ENCODE results near the gene NABP1.

Gene NABP1

GRCh38 chr2:191645032-191645431 is 32.9 kb upstream of the NABP1 start:
- H3K9me3 ChIP-seq: no peaks in the 10 kb centered on the region
- no peaks in the 10 kb centered on the region for H3K36me3 ChIP-seq
- no peaks in the 10 kb centered on the region for H3K27me3 ChIP-seq
- peaks cover 18 to 22% of the 10 kb centered on the region in 2 experiments for H3K4me1 ChIP-seq (ENCODE audit: control insufficient read depth in 1 of 2, insufficient read depth in 1 of 2, low read depth in 1 of 2, low read length in 1 of 2)
- H3K27ac ChIP-seq: peak overlapping the region; percentile 78
- no peak overlapping the region for H3K4me3 ChIP-seq (ENCODE audit: low read depth in 1 of 2, low read length in 1 of 2)
- no peak for TF ChIP-seq CTCF (IDR thresholded peaks at IDR 0.05)

- no peaks in the 10 kb centered on the region for H3K36me3 ChIP-seq
- no peaks in the 10 kb centered on the region for H3K9me3 ChIP-seq
- no peak for TF ChIP-seq CTCF (IDR thresholded peaks at IDR 0.05)
- peak overlapping the region in 1 of 2 experiments; percentile 32 for H3K4me3 ChIP-seq (ENCODE audit: low read depth in 1 of 2, low read length in 1 of 2)
- H3K27me3 ChIP-seq: no peaks in the 10 kb centered on the region
- peak overlapping the region; percentile 78 for H3K27ac ChIP-seq
- H3K4me1 ChIP-seq (ENCODE audit: control insufficient read depth in 1 of 2, insufficient read depth in 1 of 2, low read depth in 1 of 2, low read length in 1 of 2): peaks cover 18 to 22% of the 10 kb centered on the region in 2 experiments
Observed at GRCh38 chr2:191645434-191646162, 32.3 kb upstream of the NABP1 start.

GRCh38 chr2:191646163-191646902 is 31.6 kb upstream of the NABP1 start:
- H3K4me3 ChIP-seq (ENCODE audit: low read depth in 1 of 2, low read length in 1 of 2): peak overlapping the region in 1 of 2 experiments; percentile 32
- H3K27me3 ChIP-seq: no peaks in the 10 kb centered on the region
- H3K4me1 ChIP-seq (ENCODE audit: control insufficient read depth in 1 of 2, insufficient read depth in 1 of 2, low read depth in 1 of 2, low read length in 1 of 2): peaks cover 18 to 22% of the 10 kb centered on the region in 2 experiments
- no peaks in the 10 kb centered on the region for H3K9me3 ChIP-seq
- TF ChIP-seq CTCF (IDR thresholded peaks at IDR 0.05): no peak
- H3K36me3 ChIP-seq: no peaks in the 10 kb centered on the region
- H3K27ac ChIP-seq: peak overlapping the region; percentile 78

GRCh38 chr2:191649519-191649918 is 28.4 kb upstream of the NABP1 start:
- Histone ChIP-seq H3K27me3 (no peaks in the 10 kb centered on the region), H3K4me1 (ENCODE audit: control insufficient read depth in 1 of 2, insufficient read depth in 1 of 2, low read depth in 1 of 2, low read length in 1 of 2) (peaks cover 18 to 22% of the 10 kb centered on the region in 2 experiments), H3K36me3 (no peaks in the 10 kb centered on the region), H3K27ac (no peak overlapping the region), H3K4me3 (ENCODE audit: low read depth in 1 of 2, low read length in 1 of 2) (no peak overlapping the region), H3K9me3 (no peaks in the 10 kb centered on the region)
- TF ChIP-seq CTCF (IDR thresholded peaks at IDR 0.05): no peak

- Histone ChIP-seq H3K4me1 (ENCODE audit: control insufficient read depth in 1 of 2, insufficient read depth in 1 of 2, low read depth in 1 of 2, low read length in 1 of 2) (peaks cover 9 to 11% of the 10 kb centered on the region in 2 experiments), H3K36me3 (no peaks in the 10 kb centered on the region), H3K27me3 (no peaks in the 10 kb centered on the region), H3K4me3 (ENCODE audit: low read depth in 1 of 2, low read length in 1 of 2) (no peak overlapping the region), H3K27ac (no peak overlapping the region), H3K9me3 (no peaks in the 10 kb centered on the region)
- no peak for TF ChIP-seq CTCF (IDR thresholded peaks at IDR 0.05)
Observed at GRCh38 chr2:191650896-191651773, 26.8 kb upstream of the NABP1 start.

All from neutrophil (primary cell).